Liver (tissue), 9 donors: ENCODE data around the gene NOD1. TPM values are rescaled to one million over a fixed set of nuclear protein-coding genes. Genes with fewer than 3 reads are reported as not detected.

Experiments used
- DNase-seq: peaks from one replicate; pipeline ENCODE4 v3.0.0-alpha.2; 2017; ENCODE audit warnings: low spot score
- H3K27ac ChIP-seq, 2 donors: one replicate each; pipeline ENCODE4 v1.7.0; 2013; ENCODE audit warnings: inconsistent platforms in 2 of 2, low read length in 2 of 2, control low read depth in 1 of 2, low read depth in 1 of 2, mild to moderate bottlenecking in 1 of 2
- H3K27me3 ChIP-seq, 4 donors: one replicate each; pipeline versions ENCODE4 v1.6.1 to v1.7.0; 2013; ENCODE audit warnings: low read length in 3 of 4, inconsistent platforms in 1 of 4, mild to moderate bottlenecking in 1 of 4, moderate library complexity in 1 of 4; ENCODE audit not compliant: control insufficient read depth in 4 of 4, insufficient read depth in 4 of 4
- H3K36me3 ChIP-seq, 4 donors: one replicate each; pipeline versions ENCODE4 v1.6.1 to v1.7.0; 2013; ENCODE audit warnings: low read length in 3 of 4, mild to moderate bottlenecking in 3 of 4, low read depth in 1 of 4, moderate library complexity in 1 of 4; ENCODE audit not compliant: control insufficient read depth in 4 of 4, insufficient read depth in 3 of 4
- H3K4me1 ChIP-seq, 4 donors: one replicate each; pipeline versions ENCODE4 v1.6.1 to v1.7.0; 2013; ENCODE audit warnings: low read length in 3 of 4, mild to moderate bottlenecking in 3 of 4, moderate library complexity in 1 of 4; ENCODE audit not compliant: control insufficient read depth in 4 of 4, insufficient read depth in 4 of 4
- H3K4me3 ChIP-seq, 3 donors: one replicate each; pipeline versions ENCODE4 v1.6.1 to v1.7.0; 2013; ENCODE audit warnings: low read length in 3 of 3, control low read depth in 1 of 3, low read depth in 1 of 3, mild to moderate bottlenecking in 1 of 3
- H3K9ac ChIP-seq, 2 donors: one replicate each; pipeline ENCODE4 v1.7.0; 2013; ENCODE audit warnings: low read length in 2 of 2, mild to moderate bottlenecking in 2 of 2, moderate library complexity in 2 of 2, control low read depth in 1 of 2, low read depth in 1 of 2
- H3K9me3 ChIP-seq, 4 donors: one replicate each; pipeline versions ENCODE4 v1.6.1 to v1.7.0; 2013; ENCODE audit warnings: low read length in 3 of 4; ENCODE audit not compliant: control insufficient read depth in 4 of 4
- EGR1 ChIP-seq, 2 donors: IDR thresholded peaks; 2 replicates each; pipeline ENCODE4 v1.6.1; 2016 to 2018; ENCODE audit warnings: antibody characterized with exemption in 2 of 2, low read depth in 2 of 2
- FOXA1 ChIP-seq: IDR thresholded peaks from 2 replicates; pipeline ENCODE4 v1.6.1; 2016; ENCODE audit warnings: antibody characterized with exemption
- FOXA2 ChIP-seq: IDR thresholded peaks from 2 replicates; pipeline ENCODE4 v1.6.1; 2016; ENCODE audit warnings: antibody characterized with exemption
- GABPA ChIP-seq, 2 donors: IDR thresholded peaks in 1 of 2; conservative IDR thresholded peaks in 1 of 2; 2 replicates each; pipeline ENCODE4 v1.6.1; 2016; ENCODE audit warnings: antibody characterized with exemption in 2 of 2, mild to moderate bottlenecking in 1 of 2, moderate library complexity in 1 of 2
- HNF4A ChIP-seq, 2 donors: conservative IDR thresholded peaks; 2 replicates each; pipeline ENCODE4 v1.6.1; 2016; ENCODE audit warnings: antibody characterized with exemption in 2 of 2, mild to moderate bottlenecking in 2 of 2
- HNF4G ChIP-seq: IDR thresholded peaks from 2 replicates; pipeline ENCODE4 v1.6.1; 2016; ENCODE audit warnings: antibody characterized with exemption
- NR2F2 ChIP-seq: IDR thresholded peaks from 2 replicates; pipeline ENCODE4 v1.6.1; 2016; ENCODE audit warnings: antibody characterized with exemption
- RAD21 ChIP-seq, 2 donors: IDR thresholded peaks; 2 replicates each; pipeline ENCODE4 v1.6.1; 2016; ENCODE audit warnings: antibody characterized with exemption in 2 of 2, mild to moderate bottlenecking in 2 of 2
- RXRA ChIP-seq, 2 donors: IDR thresholded peaks; 2 replicates each; pipeline ENCODE4 v1.6.1; 2017 to 2018; ENCODE audit warnings: antibody characterized with exemption in 2 of 2, mild to moderate bottlenecking in 1 of 2
- TAF1 ChIP-seq: conservative IDR thresholded peaks from 2 replicates; pipeline ENCODE4 v1.6.1; 2016; ENCODE audit warnings: antibody characterized with exemption, mild to moderate bottlenecking
- YY1 ChIP-seq: IDR thresholded peaks from 2 replicates; pipeline ENCODE4 v1.6.1; 2016; ENCODE audit warnings: antibody characterized with exemption, mild to moderate bottlenecking
- WGBS: extraction: QIAGEN DNeasy Blood & Tissue Kit; methylation state at CpG from one replicate; pipeline ENCODE4 v1.1.7; 2013; 5-methylcytosine and 5-hydroxymethylcytosine counted together
- polyA plus RNA-seq, 2 donors: library from polyadenylated mRNA; stranded (reverse) in 1 of 2; unstranded in 1 of 2; fragments of 200-250 nt in 1 of 2; fragments of >200 nt in 1 of 2; fragmentation: Nextera tagmentation in 1 of 2; extraction: Ambion mirVana in 1 of 2; gene quantifications; one replicate each; pipeline versions ENCODE4 v1.2.1 to v1.2.3, GENCODE V29; 2013 to 2015
- total RNA-seq, 2 donors: library from RNA; depleted of rRNA; stranded (reverse); fragments of >200 nt; gene quantifications; one replicate each; pipeline ENCODE4 v1.2.3, GENCODE V29; 2014
- TF ChIP-seq, protein P1 (sequence below): IDR thresholded peaks from 2 replicates; pipeline ENCODE4 v1.6.1; 2016; ENCODE audit warnings: antibody characterized with exemption, mild to moderate bottlenecking
- TF ChIP-seq, protein P2 (sequence below): fragments of 150-350 bp; IDR thresholded peaks from 2 replicates; pipeline ENCODE4 v1.5.1; 2017; ENCODE audit warnings: improper control_type of control experiment, low read depth, low read length; ENCODE audit not compliant: missing input control
- TF ChIP-seq, protein P3 (sequence below): IDR thresholded peaks from 2 replicates; pipeline ENCODE4 v1.6.1; 2016; ENCODE audit warnings: antibody characterized with exemption
- TF ChIP-seq, protein P4 (sequence below): IDR thresholded peaks from 2 replicates; pipeline ENCODE4 v1.6.1; 2016; ENCODE audit warnings: antibody characterized with exemption
- TF ChIP-seq, protein P5 (sequence below): IDR thresholded peaks from 2 replicates; pipeline ENCODE4 v1.6.1; 2016; ENCODE audit warnings: antibody characterized with exemption
- donor health status: healthy.
- donor health status: healthy.
- donor health status: healthy.
- donor health status: healthy.
- donor health status: healthy.

Gene NOD1
- total and polyA plus RNA-seq, 4 donors: 1.7 to 3.5 (median 2.0) TPM

DNA sequence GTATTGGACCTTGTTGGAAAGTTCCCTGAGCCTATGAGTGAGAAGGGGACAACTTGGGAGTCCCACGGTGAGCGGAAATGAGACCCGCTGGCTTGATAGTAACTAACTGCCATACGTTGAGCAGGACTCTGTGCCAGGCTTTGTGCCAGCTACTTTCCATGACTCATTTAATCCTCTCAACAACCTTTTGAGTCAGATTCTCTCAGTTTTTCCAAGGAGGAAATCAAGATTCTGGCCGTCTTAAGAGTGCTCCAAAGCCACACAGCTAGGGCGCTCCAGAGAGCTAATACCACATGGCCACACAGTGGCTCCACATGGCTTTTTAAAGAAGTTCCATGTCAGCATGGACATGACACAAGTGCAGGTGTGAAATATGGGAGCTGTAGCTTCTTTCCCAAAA, 55.7 kb downstream of the NOD1 start:
- Histone ChIP-seq H3K9ac (no peak overlapping the region), H3K27ac (no peak overlapping the region), H3K4me1 (peaks cover 0 to 8% (median 5%) of the 10 kb centered on the region in 4 donors), H3K9me3 (no peaks in the 10 kb centered on the region), H3K4me3 (no peak overlapping the region), H3K36me3 (no peaks in the 10 kb centered on the region), H3K27me3 (no peaks in the 10 kb centered on the region)
- no peak for DNase-seq
- WGBS: 90% methylated on average over 6 of the region's 6 CpGs
- TF ChIP-seq GABPA (IDR thresholded peaks at IDR 0.05 in 1 of 2, conservative IDR thresholded peaks at IDR 0.05 in 1 of 2) (no peak), EGR1 (IDR thresholded peaks at IDR 0.05; ENCODE audit: low read depth in 2 of 2) (no peak), FOXA1 (no peak), HNF4G (no peak), HNF4A (conservative IDR thresholded peaks at IDR 0.05) (no peak), RAD21 (IDR thresholded peaks at IDR 0.05) (no peak), NR2F2 (no peak), TAF1 (no peak), FOXA2 (no peak), YY1 (no peak), RXRA (IDR thresholded peaks at IDR 0.05) (no peak)
- TF ChIP-seq, protein P1, sequence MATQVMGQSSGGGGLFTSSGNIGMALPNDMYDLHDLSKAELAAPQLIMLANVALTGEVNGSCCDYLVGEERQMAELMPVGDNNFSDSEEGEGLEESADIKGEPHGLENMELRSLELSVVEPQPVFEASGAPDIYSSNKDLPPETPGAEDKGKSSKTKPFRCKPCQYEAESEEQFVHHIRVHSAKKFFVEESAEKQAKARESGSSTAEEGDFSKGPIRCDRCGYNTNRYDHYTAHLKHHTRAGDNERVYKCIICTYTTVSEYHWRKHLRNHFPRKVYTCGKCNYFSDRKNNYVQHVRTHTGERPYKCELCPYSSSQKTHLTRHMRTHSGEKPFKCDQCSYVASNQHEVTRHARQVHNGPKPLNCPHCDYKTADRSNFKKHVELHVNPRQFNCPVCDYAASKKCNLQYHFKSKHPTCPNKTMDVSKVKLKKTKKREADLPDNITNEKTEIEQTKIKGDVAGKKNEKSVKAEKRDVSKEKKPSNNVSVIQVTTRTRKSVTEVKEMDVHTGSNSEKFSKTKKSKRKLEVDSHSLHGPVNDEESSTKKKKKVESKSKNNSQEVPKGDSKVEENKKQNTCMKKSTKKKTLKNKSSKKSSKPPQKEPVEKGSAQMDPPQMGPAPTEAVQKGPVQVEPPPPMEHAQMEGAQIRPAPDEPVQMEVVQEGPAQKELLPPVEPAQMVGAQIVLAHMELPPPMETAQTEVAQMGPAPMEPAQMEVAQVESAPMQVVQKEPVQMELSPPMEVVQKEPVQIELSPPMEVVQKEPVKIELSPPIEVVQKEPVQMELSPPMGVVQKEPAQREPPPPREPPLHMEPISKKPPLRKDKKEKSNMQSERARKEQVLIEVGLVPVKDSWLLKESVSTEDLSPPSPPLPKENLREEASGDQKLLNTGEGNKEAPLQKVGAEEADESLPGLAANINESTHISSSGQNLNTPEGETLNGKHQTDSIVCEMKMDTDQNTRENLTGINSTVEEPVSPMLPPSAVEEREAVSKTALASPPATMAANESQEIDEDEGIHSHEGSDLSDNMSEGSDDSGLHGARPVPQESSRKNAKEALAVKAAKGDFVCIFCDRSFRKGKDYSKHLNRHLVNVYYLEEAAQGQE: no peak
- TF ChIP-seq, protein P2, sequence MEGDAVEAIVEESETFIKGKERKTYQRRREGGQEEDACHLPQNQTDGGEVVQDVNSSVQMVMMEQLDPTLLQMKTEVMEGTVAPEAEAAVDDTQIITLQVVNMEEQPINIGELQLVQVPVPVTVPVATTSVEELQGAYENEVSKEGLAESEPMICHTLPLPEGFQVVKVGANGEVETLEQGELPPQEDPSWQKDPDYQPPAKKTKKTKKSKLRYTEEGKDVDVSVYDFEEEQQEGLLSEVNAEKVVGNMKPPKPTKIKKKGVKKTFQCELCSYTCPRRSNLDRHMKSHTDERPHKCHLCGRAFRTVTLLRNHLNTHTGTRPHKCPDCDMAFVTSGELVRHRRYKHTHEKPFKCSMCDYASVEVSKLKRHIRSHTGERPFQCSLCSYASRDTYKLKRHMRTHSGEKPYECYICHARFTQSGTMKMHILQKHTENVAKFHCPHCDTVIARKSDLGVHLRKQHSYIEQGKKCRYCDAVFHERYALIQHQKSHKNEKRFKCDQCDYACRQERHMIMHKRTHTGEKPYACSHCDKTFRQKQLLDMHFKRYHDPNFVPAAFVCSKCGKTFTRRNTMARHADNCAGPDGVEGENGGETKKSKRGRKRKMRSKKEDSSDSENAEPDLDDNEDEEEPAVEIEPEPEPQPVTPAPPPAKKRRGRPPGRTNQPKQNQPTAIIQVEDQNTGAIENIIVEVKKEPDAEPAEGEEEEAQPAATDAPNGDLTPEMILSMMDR: no peak
- TF ChIP-seq, protein P3, sequence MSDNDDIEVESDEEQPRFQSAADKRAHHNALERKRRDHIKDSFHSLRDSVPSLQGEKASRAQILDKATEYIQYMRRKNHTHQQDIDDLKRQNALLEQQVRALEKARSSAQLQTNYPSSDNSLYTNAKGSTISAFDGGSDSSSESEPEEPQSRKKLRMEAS: no peak
- TF ChIP-seq, protein P4, sequence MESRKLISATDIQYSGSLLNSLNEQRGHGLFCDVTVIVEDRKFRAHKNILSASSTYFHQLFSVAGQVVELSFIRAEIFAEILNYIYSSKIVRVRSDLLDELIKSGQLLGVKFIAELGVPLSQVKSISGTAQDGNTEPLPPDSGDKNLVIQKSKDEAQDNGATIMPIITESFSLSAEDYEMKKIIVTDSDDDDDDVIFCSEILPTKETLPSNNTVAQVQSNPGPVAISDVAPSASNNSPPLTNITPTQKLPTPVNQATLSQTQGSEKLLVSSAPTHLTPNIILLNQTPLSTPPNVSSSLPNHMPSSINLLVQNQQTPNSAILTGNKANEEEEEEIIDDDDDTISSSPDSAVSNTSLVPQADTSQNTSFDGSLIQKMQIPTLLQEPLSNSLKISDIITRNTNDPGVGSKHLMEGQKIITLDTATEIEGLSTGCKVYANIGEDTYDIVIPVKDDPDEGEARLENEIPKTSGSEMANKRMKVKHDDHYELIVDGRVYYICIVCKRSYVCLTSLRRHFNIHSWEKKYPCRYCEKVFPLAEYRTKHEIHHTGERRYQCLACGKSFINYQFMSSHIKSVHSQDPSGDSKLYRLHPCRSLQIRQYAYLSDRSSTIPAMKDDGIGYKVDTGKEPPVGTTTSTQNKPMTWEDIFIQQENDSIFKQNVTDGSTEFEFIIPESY: no peak
- TF ChIP-seq, protein P5, sequence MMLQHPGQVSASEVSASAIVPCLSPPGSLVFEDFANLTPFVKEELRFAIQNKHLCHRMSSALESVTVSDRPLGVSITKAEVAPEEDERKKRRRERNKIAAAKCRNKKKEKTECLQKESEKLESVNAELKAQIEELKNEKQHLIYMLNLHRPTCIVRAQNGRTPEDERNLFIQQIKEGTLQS: no peak

DNA sequence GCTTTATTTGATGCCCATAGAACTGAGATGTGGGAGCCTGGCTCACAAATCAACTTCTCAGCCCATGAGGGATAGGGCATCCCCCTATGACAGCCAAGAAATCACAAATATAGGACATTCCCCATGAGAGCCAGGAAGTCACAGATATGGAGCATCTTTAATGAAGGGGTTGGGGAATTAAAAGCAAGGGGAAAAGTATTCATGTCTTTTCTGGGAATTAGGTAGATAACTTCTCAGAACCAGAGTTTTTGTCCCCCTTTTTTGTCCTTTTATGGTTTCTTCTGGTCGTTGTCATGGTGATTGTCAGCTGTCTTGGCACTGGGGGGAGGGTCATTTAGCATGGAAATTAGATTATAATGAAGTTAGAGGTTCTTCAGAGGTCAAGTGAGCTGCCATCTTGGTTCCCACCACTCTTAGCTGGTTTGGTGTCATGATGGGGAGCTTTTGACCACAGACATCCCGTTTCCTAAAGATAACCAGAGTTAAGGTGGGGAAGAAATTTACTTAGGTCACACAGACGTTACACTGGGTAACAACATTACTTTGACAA, 56.9 kb downstream of the NOD1 start:
- Histone ChIP-seq H3K27ac (no peak overlapping the region), H3K9ac (no peak overlapping the region), H3K9me3 (no peaks in the 10 kb centered on the region), H3K27me3 (no peaks in the 10 kb centered on the region), H3K36me3 (no peaks in the 10 kb centered on the region), H3K4me1 (no peaks in the 10 kb centered on the region), H3K4me3 (no peak overlapping the region)
- TF ChIP-seq GABPA (IDR thresholded peaks at IDR 0.05 in 1 of 2, conservative IDR thresholded peaks at IDR 0.05 in 1 of 2) (no peak), EGR1 (IDR thresholded peaks at IDR 0.05; ENCODE audit: low read depth in 2 of 2) (no peak), RXRA (IDR thresholded peaks at IDR 0.05) (no peak)
- TF ChIP-seq, protein P5: no peak
- TF ChIP-seq, protein P3: no peak
- TF ChIP-seq, protein P1: no peak
- 94% methylated on average over 3 of the region's 3 CpGs for WGBS
- DNase-seq: no peak
